HepG2 (cell line): ENCODE data around the gene CNTN2. TPM values are rescaled to one million over a fixed set of nuclear protein-coding genes. Genes with fewer than 3 reads are reported as not detected.

Experiments
- ATAC-seq: fragments of 200-7000 bp; cut with Tn5 transposase; 3 replicates; pipeline ENCODE4 v1.9.1; 2020; ENCODE audit warnings: mild to moderate bottlenecking, moderate library complexity
- BruUV-seq: library from RNA; stranded (reverse); fragments of 400-500 nt; replicated peaks from 2 replicates; lab custom pipeline; 2021; lab: Mats Ljungman, UMichigan
- CTCF ChIA-PET: fragments of 300-600 bp; formaldehyde crosslinking; extraction: SDS; loops from one replicate; lab custom pipeline; 2021; ENCODE audit warnings: low total read pairs, inconsistent platforms, low intra/inter-chr PET ratio; lab: Yijun Ruan, JAX
- POLR2A ChIA-PET: fragments of 350-600 bp; sonication (Branson Sonifier 250); formaldehyde crosslinking; loops from one replicate; lab custom pipeline; 2020; ENCODE audit warnings: antibody characterized with exemption, inconsistent platforms; lab: Yijun Ruan, JAX
- DNase-seq: peaks from one replicate; pipeline ENCODE4 v3.0.0-alpha.2; 2015; ENCODE audit warnings: low spot score
- FAIRE-seq: peaks from 3 replicates; lab custom pipeline; 2011; peaks lifted over from hg19 to GRCh38; lab: Jason Lieb, UNC
- H2AFZ ChIP-seq: one replicate; pipeline ENCODE4 v1.6.1; 2011; ENCODE audit warnings: low read length, inconsistent platforms
- H3K27ac ChIP-seq: fragments of 300-600 bp; 3 replicates; pipeline ENCODE4 v1.8.0; 2011; ENCODE audit warnings: mixed run types, mild to moderate bottlenecking, mixed read lengths, low read length, inconsistent platforms; ENCODE audit not compliant: insufficient read depth; ENCODE audit errors: extremely low read length
- H3K27me3 ChIP-seq, 2 experiments: fragments of 200-600 bp in 1 of 2; 2 replicates in 1 of 2; 3 replicates in 1 of 2; pipeline versions ENCODE4 v1.6.0 to v1.8.0; 2011; ENCODE audit warnings: low read length in 2 of 2, mild to moderate bottlenecking in 2 of 2, moderate library complexity in 2 of 2, inconsistent platforms in 1 of 2; ENCODE audit not compliant: insufficient read depth in 2 of 2, control insufficient read depth in 1 of 2
- H3K36me3 ChIP-seq, 2 experiments: fragments of 200-600 bp in 1 of 2; replicated peaks in 1 of 2; 2 replicates in 1 of 2; 3 replicates in 1 of 2; pipeline versions ENCODE4 v1.5.1 to v1.8.0; 2011; ENCODE audit warnings: low read length in 2 of 2, inconsistent platforms in 1 of 2; ENCODE audit not compliant: insufficient read depth in 2 of 2, control insufficient read depth in 1 of 2
- H3K4me1 ChIP-seq: 2 replicates; pipeline ENCODE4 v1.5.1; 2012; ENCODE audit warnings: low read length, inconsistent platforms; ENCODE audit not compliant: insufficient read depth
- H3K4me2 ChIP-seq: 2 replicates; pipeline ENCODE4 v1.6.0; 2011; ENCODE audit warnings: low read depth, low read length, inconsistent platforms
- H3K4me3 ChIP-seq, 3 experiments: fragments of 200-600 bp in 1 of 3; sonication (generic), shearing (Covaris generic) in 1 of 3; replicated peaks in 1 of 3; 2 replicates each; pipeline ENCODE4 v1.5.1; 2011 to 2016; ENCODE audit warnings: low read length in 3 of 3, inconsistent platforms in 2 of 3, low read depth in 2 of 3, mild to moderate bottlenecking in 2 of 3, control low read depth in 1 of 3, mixed read lengths in 1 of 3; ENCODE audit not compliant: insufficient read depth in 1 of 3
- H3K79me2 ChIP-seq: one replicate; pipeline ENCODE4 v1.6.1; 2011; ENCODE audit warnings: low read length, inconsistent platforms; ENCODE audit not compliant: insufficient read depth
- H3K9ac ChIP-seq: 2 replicates; pipeline ENCODE4 v1.6.0; 2011; ENCODE audit warnings: mild to moderate bottlenecking, low read depth, low read length, inconsistent platforms; ENCODE audit not compliant: insufficient read depth
- H3K9me3 ChIP-seq: 2 replicates; pipeline ENCODE4 v1.5.1; 2012; ENCODE audit warnings: mild to moderate bottlenecking, low read length
- H4K20me1 ChIP-seq: 2 replicates; pipeline ENCODE4 v1.6.0; 2011; ENCODE audit warnings: inconsistent platforms, mild to moderate bottlenecking, low read length, moderate library complexity; ENCODE audit not compliant: insufficient read depth
- BRF2 ChIP-seq: sonication (generic); formaldehyde crosslinking; IDR thresholded peaks from 2 replicates; pipeline ENCODE4 v1.8.1; 2022; ENCODE audit warnings: mild to moderate bottlenecking, missing genetic modification reagents
- FIP1L1 ChIP-seq: fragments of 200-400 bp; formaldehyde crosslinking; IDR thresholded peaks from 2 replicates; pipeline ENCODE4 v1.6.1; 2018; ENCODE audit warnings: low read depth, mild to moderate bottlenecking, low read length, moderate library complexity, borderline replicate concordance; ENCODE audit not compliant: insufficient read depth
- FOXJ3 ChIP-seq: sonication (generic); formaldehyde crosslinking; IDR thresholded peaks from 2 replicates; pipeline ENCODE4 v1.4.0; 2020; ENCODE audit warnings: missing genetic modification reagents, mild to moderate bottlenecking, borderline replicate concordance
- HDAC2 ChIP-seq: sonication (generic); formaldehyde crosslinking; IDR thresholded peaks from 2 replicates; pipeline ENCODE4 v1.4.0; 2020; ENCODE audit warnings: missing genetic modification reagents
- HNF4G ChIP-seq, 2 experiments: sonication (generic) in 1 of 2; formaldehyde crosslinking in 1 of 2; IDR thresholded peaks; 2 replicates each; pipeline versions ENCODE4 v1.4.0 to v1.6.1; 2011 to 2020; ENCODE audit warnings: borderline replicate concordance in 2 of 2, low read depth in 2 of 2, mild to moderate bottlenecking in 2 of 2, low read length in 1 of 2, missing genetic modification reagents in 1 of 2, moderate library complexity in 1 of 2
- HOXD1 ChIP-seq: sonication (generic); formaldehyde crosslinking; IDR thresholded peaks from 2 replicates; pipeline ENCODE4 v1.5.0; 2020; ENCODE audit warnings: missing genetic modification reagents
- IRF9 ChIP-seq: sonication (generic); formaldehyde crosslinking; IDR thresholded peaks from 2 replicates; pipeline ENCODE4 v1.8.0; 2022; ENCODE audit warnings: missing genetic modification reagents, mild to moderate bottlenecking, borderline replicate concordance
- KLF16 ChIP-seq, 2 experiments: sonication (generic) in 1 of 2; formaldehyde crosslinking in 1 of 2; IDR thresholded peaks; 2 replicates each; pipeline versions ENCODE4 v1.6.1 to v1.8.0; 2016 to 2023; ENCODE audit warnings: missing genetic modification reagents in 2 of 2, missing compliant biosample characterization in 1 of 2
- MLX ChIP-seq: IDR thresholded peaks from 2 replicates; pipeline ENCODE4 v1.6.1; 2016
- POLR2AphosphoS5 ChIP-seq: IDR thresholded peaks from 2 replicates; pipeline ENCODE4 v1.6.1; 2012; ENCODE audit warnings: low read depth, low read length
- RBAK ChIP-seq: sonication (generic); formaldehyde crosslinking; IDR thresholded peaks from 2 replicates; pipeline ENCODE4 v1.5.1; 2020; ENCODE audit warnings: mild to moderate bottlenecking, missing genetic modification reagents
- THAP11 ChIP-seq: IDR thresholded peaks from 2 replicates; pipeline ENCODE4 v1.6.1; 2016; ENCODE audit warnings: missing biosample characterization, missing genetic modification reagents
- ZBED4 ChIP-seq: sonication (generic); formaldehyde crosslinking; IDR thresholded peaks from 2 replicates; pipeline ENCODE4 v1.4.0; 2020; ENCODE audit warnings: missing genetic modification reagents, borderline replicate concordance
- ZMAT5 ChIP-seq: sonication (generic); formaldehyde crosslinking; IDR thresholded peaks from 2 replicates; pipeline ENCODE4 v1.5.0; 2020; ENCODE audit warnings: mild to moderate bottlenecking, low read depth, missing genetic modification reagents, borderline replicate concordance
- ZNF160 ChIP-seq: sonication (generic); formaldehyde crosslinking; IDR thresholded peaks from 2 replicates; pipeline ENCODE4 v1.8.0; 2022; ENCODE audit warnings: mild to moderate bottlenecking, inconsistent platforms, missing genetic modification reagents
- ZNF207 ChIP-seq: fragments of 450-650 bp; IDR thresholded peaks from 2 replicates; pipeline ENCODE4 v1.6.1; 2016; ENCODE audit warnings: antibody characterized with exemption, borderline replicate concordance
- ZNF678 ChIP-seq: sonication (generic); formaldehyde crosslinking; IDR thresholded peaks from 2 replicates; pipeline ENCODE4 v1.4.0; 2020; ENCODE audit warnings: mild to moderate bottlenecking, missing genetic modification reagents
- WGBS: methylation state at CpG from one replicate; pipeline ENCODE4 v1.1.6; 2017; ENCODE audit warnings: low lambda C conversion rate; 5-methylcytosine and 5-hydroxymethylcytosine counted together
- in situ Hi-C: cut with HindIII; loops from 2 replicates; pipeline ENCODE4 v1.10.0; 2017; ENCODE audit warnings: low pct_unique_long_range_greater_than_20kb; ENCODE audit not compliant: extremely low pct_ligation_motif_present
- intact Hi-C: fragments of 100-400 bp; cut with micrococcal nuclease; formaldehyde crosslinking; loops from one replicate; pipeline ENCODE4 v1.10.0; 2022; ENCODE audit not compliant: unreplicated experiment
- polyA plus RNA-seq, 8 experiments: library from polyadenylated mRNA; depleted of rRNA in 3 of 8; stranded (reverse) in 7 of 8; unstranded in 1 of 8; fragments of >200 nt; fragmentation: Illumina TruSeq in 4 of 8; extraction: Trizol in 4 of 8; gene quantifications; 2 replicates each; pipeline versions ENCODE4 v1.2.1 to v1.2.3, GENCODE V29; 2011 to 2016; ENCODE audit warnings: low read depth in 4 of 8, missing spikeins in 1 of 8, mixed read lengths in 1 of 8; ENCODE audit not compliant: insufficient read depth in 1 of 8
- total RNA-seq, 5 experiments: library from RNA; depleted of rRNA; stranded (reverse); fragments of >200 nt; fragmentation: Illumina TruSeq; extraction: Trizol; gene quantifications; 2 replicates each; pipeline ENCODE4 v1.2.3, GENCODE V29; 2016; ENCODE audit warnings: low read depth in 1 of 5

CNTN2 gene
- total and polyA plus RNA-seq, 2 of the 13 experiments (the other 11 are each of a cell fraction or from before 2014, with no cell fraction given), result not detected

GRCh38 chr1:205059660-205060059 is 16.6 kb downstream of the CNTN2 start:
- no TSS peak for BruUV-seq
- intact Hi-C loops (loop anchor here (2.0 kb wide), 1 partner anchor 197 kb away; no protein-coding TSS in a partner anchor), in situ Hi-C loops (loop anchor here (5.0 to 10.0 kb wide), 2 partner anchors 82 to 195 kb away; no protein-coding TSS in a partner anchor)
- no peaks in the 10 kb centered on the region for H3K79me2 ChIP-seq
- H3K9me3 ChIP-seq, result no peaks in the 10 kb centered on the region
- no peak overlapping the region for H3K4me2 ChIP-seq
- no peak overlapping the region for H3K27ac ChIP-seq
- H2AFZ ChIP-seq, result no peak overlapping the region
- ChIA-PET CTCF (interaction anchor here (4.2 kb wide), 1 partner anchor 71 kb away, joined by 41 read pairs; no protein-coding TSS in a partner anchor), POLR2A (no interaction called here)
- H3K9ac ChIP-seq, result no peak overlapping the region
- no peaks in the 10 kb centered on the region for H4K20me1 ChIP-seq
- H3K4me3 ChIP-seq, result no peak overlapping the region
- 36% methylated on average over 2 of the region's 6 CpGs for WGBS
- H3K36me3 ChIP-seq, result no peaks in the 10 kb centered on the region
- H3K27me3 ChIP-seq, result peaks cover 3 to 46% of the 10 kb centered on the region in 2 experiments; a peak in 3 of 5 replicates
- DNase-seq (no peak), FAIRE-seq (no peak), ATAC-seq (no peak)
- H3K4me1 ChIP-seq, result no peaks in the 10 kb centered on the region
- TF ChIP-seq KLF16 (CRISPR knock-in tag; IDR thresholded peaks at IDR 0.05) (no peak), ZMAT5 (CRISPR knock-in tag) (no peak), HDAC2 (CRISPR knock-in tag) (no peak), POLR2AphosphoS5 (no peak), THAP11 (CRISPR knock-in tag) (no peak), ZNF160 (CRISPR knock-in tag) (no peak), ZNF207 (no peak), HNF4G (IDR thresholded peaks at IDR 0.05; ENCODE audit: borderline replicate concordance, low read depth, low read length) (no peak), HNF4G (CRISPR knock-in tag; IDR thresholded peaks at IDR 0.05; ENCODE audit: borderline replicate concordance, low read depth) (no peak), RBAK (no peak), ZBED4 (CRISPR knock-in tag) (no peak), IRF9 (CRISPR knock-in tag) (no peak), HOXD1 (no peak), BRF2 (CRISPR knock-in tag) (no peak), FOXJ3 (no peak), MLX (CRISPR knock-in tag) (no peak), ZNF678 (CRISPR knock-in tag) (no peak), FIP1L1 (no peak)
